GM19025 (cell line): Measurements from ENCODE around the gene CDC37L1.
A peak's percentile ranks its signal among the peaks of the same experiment; 100 is the strongest.

Source experiments
- ATAC-seq: cut with Tn5 transposase; IDR thresholded peaks from one replicate; pipeline ENCODE4 v1.9.1; 2021; ENCODE audit warnings: mild to moderate bottlenecking, low read depth, moderate library complexity; ENCODE audit not compliant: unreplicated experiment

Gene CDC37L1

DNA sequence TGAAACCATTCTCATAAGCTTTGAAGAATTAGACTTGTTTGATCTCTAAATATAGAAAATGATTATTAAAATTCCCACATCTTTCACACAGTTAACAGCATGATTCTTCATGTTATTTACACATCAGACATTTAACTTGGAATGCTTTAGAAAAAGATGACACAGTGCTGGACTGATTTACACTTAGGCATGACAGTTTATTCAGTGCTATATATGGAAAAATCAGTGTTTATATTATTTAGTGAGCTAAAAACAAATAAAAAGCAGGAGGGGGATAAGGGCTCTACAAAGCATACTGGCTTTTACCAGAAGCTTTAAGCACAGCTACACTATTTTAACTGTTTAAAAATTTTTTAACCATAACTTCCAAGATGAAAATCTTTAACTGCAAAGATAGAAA is 30.0 kb downstream of the CDC37L1 start:
- ATAC-seq = no peak

- no peak for ATAC-seq
These were observed 34.5 kb downstream of the CDC37L1 start for GRCh38 chr9:4713849-4714248.

GRCh38 chr9:4714266-4715016 is 35.1 kb downstream of the CDC37L1 start:
- no peak for ATAC-seq

GRCh38 chr9:4716163-4716562 is 36.8 kb downstream of the CDC37L1 start:
- no peak for ATAC-seq

- ATAC-seq = no peak
These were observed 38.4 kb downstream of the CDC37L1 start for GRCh38 chr9:4717815-4718214.

DNA sequence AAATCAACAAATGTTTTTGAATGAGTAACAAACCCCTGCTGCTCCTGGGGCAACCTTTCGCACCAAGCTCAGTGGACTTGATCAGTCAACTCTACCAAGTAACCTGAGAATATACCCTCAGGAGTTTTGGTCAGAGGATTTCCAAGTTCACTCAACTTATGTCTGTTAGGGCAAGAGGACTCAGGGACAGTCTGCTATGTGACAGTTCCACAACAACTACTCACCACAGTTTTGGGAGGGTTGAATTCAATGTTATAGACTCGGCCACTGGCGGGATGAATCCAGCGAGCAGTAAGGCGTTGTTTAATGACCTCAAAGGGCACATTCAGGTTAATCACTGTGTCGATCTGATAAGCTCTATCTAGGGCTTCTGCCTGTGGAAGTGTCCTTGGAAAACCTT is 39.5 kb downstream of the CDC37L1 start:
- no peak for ATAC-seq

- no peak for ATAC-seq
These were observed 42.4 kb downstream of the CDC37L1 start for GRCh38 chr9:4721736-4722135.

- no peak for ATAC-seq
These were observed 46.5 kb downstream of the CDC37L1 start for GRCh38 chr9:4725706-4726442.

DNA sequence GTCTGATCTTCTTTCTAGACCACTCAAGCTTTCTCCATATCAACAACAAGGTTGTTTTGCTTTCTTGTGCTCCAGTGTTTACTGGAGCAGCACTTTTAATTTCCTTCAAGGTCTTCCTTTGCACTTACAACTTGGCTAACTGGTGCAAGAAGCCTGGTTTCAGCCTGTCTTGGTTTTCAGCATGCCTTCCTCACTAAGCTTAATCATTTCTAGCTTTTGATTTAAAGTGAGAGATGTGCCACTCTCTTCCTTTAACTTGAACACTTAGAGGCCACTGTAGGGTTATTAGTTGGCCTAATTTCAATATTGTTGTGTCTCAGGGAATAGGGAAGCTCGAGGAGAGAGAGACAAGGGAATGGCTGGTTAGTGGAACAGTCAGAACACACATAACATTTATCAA is 48.2 kb downstream of the CDC37L1 start:
- no peak for ATAC-seq

GRCh38 chr9:4732890-4733289 is 53.5 kb downstream of the CDC37L1 start:
- no peak for ATAC-seq

- ATAC-seq = no peak
These were observed 54.8 kb downstream of the CDC37L1 start for GRCh38 chr9:4734150-4734549.

GRCh38 chr9:4738866-4739586 is 59.7 kb downstream of the CDC37L1 start:
- ATAC-seq = no peak

DNA sequence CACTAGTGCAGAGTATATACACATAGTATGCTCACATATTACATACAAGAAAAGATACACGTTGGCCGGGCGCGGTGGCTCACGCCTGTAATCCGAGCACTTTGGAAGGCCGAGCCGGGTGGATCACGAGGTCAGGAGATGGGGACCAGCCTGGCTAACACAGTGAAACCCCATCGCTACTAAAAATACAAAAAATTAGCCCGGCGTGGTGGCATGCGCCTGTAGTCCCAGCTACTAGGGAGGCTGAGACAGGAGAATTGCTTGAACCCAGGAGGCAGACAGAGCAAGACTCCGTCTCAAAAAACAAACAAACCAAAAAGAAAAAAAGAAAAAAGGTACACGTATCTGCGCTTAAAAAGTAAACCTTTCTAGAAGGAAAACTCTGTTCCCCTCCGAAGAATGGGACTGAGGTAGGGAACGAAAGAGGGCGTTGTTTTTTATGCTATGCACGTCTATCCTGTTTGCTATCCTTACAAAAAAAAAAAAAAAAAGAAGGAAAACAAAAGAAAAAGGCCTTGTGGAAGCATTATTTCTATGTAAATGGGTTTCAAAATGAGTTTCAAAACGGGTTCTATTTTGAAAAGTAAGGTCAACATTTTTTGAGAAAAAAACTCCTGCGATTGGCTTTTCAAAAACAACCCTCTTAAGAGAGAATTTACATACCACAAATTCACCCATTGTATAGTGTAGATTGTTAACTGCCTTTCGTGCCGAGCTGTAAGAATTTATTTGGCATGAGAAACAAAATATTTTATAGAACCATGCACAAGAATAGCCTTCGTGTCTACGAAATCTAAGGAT is 60.4 kb downstream of the CDC37L1 start:
- ATAC-seq = no peak

DNA sequence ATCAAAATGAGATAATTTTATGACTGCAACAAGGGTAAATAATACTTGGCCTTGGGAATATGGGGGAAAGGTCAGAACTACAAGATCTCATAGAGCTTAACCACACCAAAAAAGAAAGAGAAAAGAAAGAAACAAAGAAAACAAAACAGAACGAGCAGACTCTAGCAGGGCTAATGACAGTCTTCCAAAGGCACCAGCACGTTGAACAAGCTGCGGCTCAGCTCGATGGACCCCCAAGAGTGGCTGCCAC is 60.9 kb downstream of the CDC37L1 start:
- no peak for ATAC-seq

DNA sequence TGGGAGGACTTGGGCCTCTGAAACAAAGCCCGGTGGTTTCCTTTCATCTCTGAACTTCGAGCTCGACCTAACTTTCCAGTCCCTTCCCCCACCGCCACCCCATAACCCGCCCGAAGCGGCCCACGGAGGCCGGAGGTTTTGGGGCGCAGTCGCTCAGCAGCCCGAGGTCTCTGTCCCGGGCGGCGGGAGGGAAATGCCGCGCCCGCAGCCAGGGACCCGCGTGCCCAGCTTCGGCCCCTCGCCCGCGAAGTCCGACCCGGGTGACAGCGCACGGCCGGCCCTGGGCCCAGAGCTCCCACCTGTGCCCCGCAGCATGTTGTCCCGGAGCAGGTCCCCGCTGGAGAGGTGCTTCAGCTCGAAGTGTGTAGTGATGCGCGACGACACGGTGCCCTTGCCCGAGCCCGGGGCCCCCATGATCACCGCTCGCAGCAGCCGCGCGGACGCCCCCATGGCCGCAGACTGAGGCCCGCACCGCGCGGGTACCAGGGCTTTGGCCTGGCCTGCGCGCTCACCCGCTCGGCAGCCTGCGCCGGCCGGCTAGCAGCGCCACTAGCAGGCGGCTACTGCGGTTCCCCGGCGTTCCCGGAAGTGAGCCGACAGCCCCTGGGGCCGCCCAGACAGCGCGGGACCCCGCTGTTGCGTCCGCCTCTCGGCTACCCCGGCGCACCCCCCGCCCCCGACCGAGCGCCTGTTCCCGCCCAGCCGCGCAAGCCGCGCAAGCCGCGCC is 61.4 kb downstream of the CDC37L1 start, which contains the start of gene AK3:
AK3 (minus strand) TSS at position 565 of the 727 bp plus-strand sequence; CDS start at position 450, 115 bp downstream.
- ATAC-seq = peak; percentile 89

GRCh38 chr9:4741365-4742089 is 62.2 kb downstream of the CDC37L1 start:
- ATAC-seq = no peak

- no peak for ATAC-seq
These were observed 62.9 kb downstream of the CDC37L1 start for GRCh38 chr9:4742246-4742645.

GRCh38 chr9:4743131-4743875 is 63.9 kb downstream of the CDC37L1 start:
- ATAC-seq = no peak
